HepG2 (cell line): ENCODE results near the gene HIGD1C. TPM values are rescaled to one million over a fixed set of nuclear protein-coding genes. Genes with fewer than 3 reads are reported as not detected.

ENCODE experiments used
- AKAP8 ChIP-seq: sonication (generic); formaldehyde crosslinking; IDR thresholded peaks from 2 replicates; pipeline ENCODE4 v1.5.1; 2020; ENCODE audit warnings: mild to moderate bottlenecking, missing genetic modification reagents
- CCDC6 ChIP-seq: sonication (generic); formaldehyde crosslinking; IDR thresholded peaks from 2 replicates; pipeline ENCODE4 v1.8.1; 2022; ENCODE audit warnings: mild to moderate bottlenecking, missing genetic modification reagents, moderate library complexity
- DR1 ChIP-seq: sonication (generic); formaldehyde crosslinking; IDR thresholded peaks from 2 replicates; pipeline ENCODE4 v1.8.0; 2021; ENCODE audit warnings: mild to moderate bottlenecking, missing genetic modification reagents, inconsistent platforms
- EEA1 ChIP-seq: sonication (generic); formaldehyde crosslinking; IDR thresholded peaks from 2 replicates; pipeline ENCODE4 v1.5.1; 2020; ENCODE audit warnings: mild to moderate bottlenecking, missing genetic modification reagents, borderline replicate concordance
- ETV6 ChIP-seq: sonication (generic); formaldehyde crosslinking; conservative IDR thresholded peaks from 2 replicates; pipeline ENCODE4 v1.4.0; 2020; ENCODE audit warnings: missing genetic modification reagents
- GATA4 ChIP-seq: sonication (generic); IDR thresholded peaks from 2 replicates; pipeline ENCODE4 v1.6.1; 2016; ENCODE audit warnings: antibody characterized with exemption, low read depth, borderline replicate concordance
- GLMP ChIP-seq: sonication (generic); formaldehyde crosslinking; IDR thresholded peaks from 2 replicates; pipeline ENCODE4 v1.9.0; 2021; ENCODE audit warnings: missing genetic modification reagents, mild to moderate bottlenecking, borderline replicate concordance
- KLF16 ChIP-seq, 2 experiments: sonication (generic) in 1 of 2; formaldehyde crosslinking in 1 of 2; IDR thresholded peaks; 2 replicates each; pipeline versions ENCODE4 v1.6.1 to v1.8.0; 2016 to 2023; ENCODE audit warnings: missing genetic modification reagents in 2 of 2, missing compliant biosample characterization in 1 of 2
- KMT2A ChIP-seq: sonication (generic); formaldehyde crosslinking; IDR thresholded peaks from 2 replicates; pipeline ENCODE4 v1.4.0; 2020; ENCODE audit warnings: missing genetic modification reagents
- MAZ ChIP-seq, 2 experiments: sonication (generic) in 1 of 2; formaldehyde crosslinking in 1 of 2; IDR thresholded peaks; 2 replicates each; pipeline versions ENCODE4 v1.5.0 to v1.6.1; 2012 to 2020; ENCODE audit warnings: low read depth in 2 of 2, mild to moderate bottlenecking in 2 of 2, borderline replicate concordance in 1 of 2, improper control_type of control experiment in 1 of 2, low read length in 1 of 2, missing genetic modification reagents in 1 of 2, moderate library complexity in 1 of 2
- NR2C2 ChIP-seq: sonication (generic); formaldehyde crosslinking; IDR thresholded peaks from 2 replicates; pipeline ENCODE4 v1.4.0; 2020; ENCODE audit warnings: missing genetic modification reagents, mild to moderate bottlenecking, moderate library complexity, borderline replicate concordance
- SNAI1 ChIP-seq: sonication (generic); formaldehyde crosslinking; IDR thresholded peaks from 2 replicates; pipeline ENCODE4 v1.5.0; 2020; ENCODE audit warnings: mild to moderate bottlenecking, missing genetic modification reagents, borderline replicate concordance
- SRSF9 ChIP-seq: fragments of 200-400 bp; formaldehyde crosslinking; IDR thresholded peaks from 2 replicates; pipeline ENCODE4 v1.6.1; 2018; ENCODE audit warnings: borderline replicate concordance, mild to moderate bottlenecking, low read depth, low read length; ENCODE audit not compliant: insufficient read depth, poor library complexity, severe bottlenecking
- UBTF ChIP-seq: sonication (generic); formaldehyde crosslinking; IDR thresholded peaks from 2 replicates; pipeline ENCODE4 v1.4.0; 2020; ENCODE audit warnings: mild to moderate bottlenecking, missing genetic modification reagents
- ZBTB20 ChIP-seq: sonication (generic); formaldehyde crosslinking; IDR thresholded peaks from 2 replicates; pipeline ENCODE4 v1.8.1; 2023; ENCODE audit warnings: missing genetic modification reagents, low read depth, mild to moderate bottlenecking, borderline replicate concordance
- ZNF251 ChIP-seq: sonication (generic); formaldehyde crosslinking; IDR thresholded peaks from 2 replicates; pipeline ENCODE4 v1.9.0; 2021; ENCODE audit warnings: mild to moderate bottlenecking, missing genetic modification reagents
- ZNF34 ChIP-seq: sonication (generic); formaldehyde crosslinking; IDR thresholded peaks from 2 replicates; pipeline ENCODE4 v1.4.0; 2020; ENCODE audit warnings: mild to moderate bottlenecking, missing genetic modification reagents, borderline replicate concordance
- ZNF350 ChIP-seq: sonication (generic); formaldehyde crosslinking; IDR thresholded peaks from 2 replicates; pipeline ENCODE4 v1.4.0; 2020; ENCODE audit warnings: mild to moderate bottlenecking, low read depth, missing genetic modification reagents, borderline replicate concordance
- ZNF460 ChIP-seq: sonication (generic); formaldehyde crosslinking; IDR thresholded peaks from 2 replicates; pipeline ENCODE4 v1.5.1; 2020; ENCODE audit warnings: missing genetic modification reagents, mild to moderate bottlenecking, borderline replicate concordance
- ZNF547 ChIP-seq: sonication (generic); formaldehyde crosslinking; IDR thresholded peaks from 2 replicates; pipeline ENCODE4 v1.5.1; 2020; ENCODE audit warnings: mild to moderate bottlenecking, missing genetic modification reagents
- ZNF577 ChIP-seq: sonication (generic); formaldehyde crosslinking; IDR thresholded peaks from 2 replicates; pipeline ENCODE4 v1.4.0; 2020; ENCODE audit warnings: mild to moderate bottlenecking, low read depth, missing genetic modification reagents, borderline replicate concordance
- ZNF777 ChIP-seq: sonication (generic); formaldehyde crosslinking; IDR thresholded peaks from 2 replicates; pipeline ENCODE4 v1.4.0; 2020; ENCODE audit warnings: missing genetic modification reagents
- ZNF784 ChIP-seq: sonication (generic); formaldehyde crosslinking; IDR thresholded peaks from 2 replicates; pipeline ENCODE4 v1.5.1; 2020; ENCODE audit warnings: missing genetic modification reagents, mild to moderate bottlenecking, borderline replicate concordance
- ZNF841 ChIP-seq: sonication (generic); formaldehyde crosslinking; IDR thresholded peaks from 2 replicates; pipeline ENCODE4 v1.8.1; 2023; ENCODE audit warnings: missing genetic modification reagents, borderline replicate concordance
- polyA plus RNA-seq, 8 experiments: library from polyadenylated mRNA; depleted of rRNA in 3 of 8; stranded (reverse) in 7 of 8; unstranded in 1 of 8; fragments of >200 nt; fragmentation: Illumina TruSeq in 4 of 8; extraction: Trizol in 4 of 8; gene quantifications; 2 replicates each; pipeline versions ENCODE4 v1.2.1 to v1.2.3, GENCODE V29; 2011 to 2016; ENCODE audit warnings: low read depth in 4 of 8, missing spikeins in 1 of 8, mixed read lengths in 1 of 8; ENCODE audit not compliant: insufficient read depth in 1 of 8
- total RNA-seq, 5 experiments: library from RNA; depleted of rRNA; stranded (reverse); fragments of >200 nt; fragmentation: Illumina TruSeq; extraction: Trizol; gene quantifications; 2 replicates each; pipeline ENCODE4 v1.2.3, GENCODE V29; 2016; ENCODE audit warnings: low read depth in 1 of 5

Gene HIGD1C
- total and polyA plus RNA-seq, 2 of the 13 experiments (the other 11 are each of a cell fraction or from before 2014, with no cell fraction given): not detected

- no peak for TF ChIP-seq UBTF (CRISPR knock-in tag)
- no peak for TF ChIP-seq SNAI1 (CRISPR knock-in tag)
- TF ChIP-seq EEA1 (CRISPR knock-in tag): no peak
- no peak for TF ChIP-seq ZNF777
- no peak for TF ChIP-seq ETV6 (CRISPR knock-in tag)
- 0 out of 2 replicates have a peak, but pooled peaks have one; percentile 7 for TF ChIP-seq NR2C2 (CRISPR knock-in tag)
- no peak for TF ChIP-seq ZNF577 (CRISPR knock-in tag)
- TF ChIP-seq ZNF841 (CRISPR knock-in tag): no peak
- TF ChIP-seq SRSF9: no peak
- no peak for TF ChIP-seq ZBTB20 (CRISPR knock-in tag)
- no peak for TF ChIP-seq KLF16 (CRISPR knock-in tag; IDR thresholded peaks at IDR 0.05)
- TF ChIP-seq ZNF350 (CRISPR knock-in tag): no peak
- TF ChIP-seq GLMP (CRISPR knock-in tag): no peak
- TF ChIP-seq MAZ (IDR thresholded peaks at IDR 0.05; ENCODE audit: borderline replicate concordance, low read depth, low read length): no peak
- TF ChIP-seq MAZ (CRISPR knock-in tag; IDR thresholded peaks at IDR 0.05; ENCODE audit: low read depth): no peak
- no peak for TF ChIP-seq CCDC6 (CRISPR knock-in tag)
- TF ChIP-seq GATA4: no peak
- no peak for TF ChIP-seq ZNF34 (CRISPR knock-in tag)
- TF ChIP-seq ZNF460: no peak
- TF ChIP-seq ZNF251 (CRISPR knock-in tag): no peak
- TF ChIP-seq KMT2A: no peak
- TF ChIP-seq ZNF784 (CRISPR knock-in tag): no peak
- no peak for TF ChIP-seq ZNF547
- no peak for TF ChIP-seq DR1 (CRISPR knock-in tag)
- no peak for TF ChIP-seq AKAP8 (CRISPR knock-in tag)
Measured at GRCh38 chr12:50934981-50935807, 17.1 kb upstream of the HIGD1C start (continued).
